ENCODE measurements around the gene C6orf89.

The C6orf89 gene

GRCh38 chr6:36853325-36853724 lies 32.4 kb upstream of the C6orf89 start:
- DNase-seq: no peak

- no peak for DNase-seq
Observed at GRCh38 chr6:36855750-36856149, 30.0 kb upstream of the C6orf89 start.

DNA sequence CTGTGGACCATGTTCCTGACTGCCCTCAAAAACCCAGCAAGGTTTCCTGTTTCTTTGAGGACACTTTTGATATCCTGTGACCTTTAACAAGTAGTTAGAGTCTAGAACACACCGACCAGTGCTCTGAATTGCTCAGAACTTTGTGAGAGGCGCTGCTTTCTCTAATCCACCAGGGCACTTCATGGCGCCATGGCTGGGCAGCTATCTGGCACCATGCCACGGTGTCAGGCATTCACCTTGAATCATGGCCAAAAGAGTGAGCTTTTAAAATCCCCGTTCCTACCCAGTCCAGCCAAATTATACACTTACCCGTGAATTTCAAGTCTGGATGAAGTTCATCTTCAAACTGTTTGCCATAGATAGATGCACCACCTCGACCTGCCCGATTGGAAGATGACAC lies 29.5 kb upstream of the C6orf89 start:
- DNase-seq: no peak

- no peak for DNase-seq
Observed at GRCh38 chr6:36857325-36857724, 28.4 kb upstream of the C6orf89 start.

- DNase-seq: no peak
Observed at GRCh38 chr6:36858407-36858981, 27.3 kb upstream of the C6orf89 start.

DNA sequence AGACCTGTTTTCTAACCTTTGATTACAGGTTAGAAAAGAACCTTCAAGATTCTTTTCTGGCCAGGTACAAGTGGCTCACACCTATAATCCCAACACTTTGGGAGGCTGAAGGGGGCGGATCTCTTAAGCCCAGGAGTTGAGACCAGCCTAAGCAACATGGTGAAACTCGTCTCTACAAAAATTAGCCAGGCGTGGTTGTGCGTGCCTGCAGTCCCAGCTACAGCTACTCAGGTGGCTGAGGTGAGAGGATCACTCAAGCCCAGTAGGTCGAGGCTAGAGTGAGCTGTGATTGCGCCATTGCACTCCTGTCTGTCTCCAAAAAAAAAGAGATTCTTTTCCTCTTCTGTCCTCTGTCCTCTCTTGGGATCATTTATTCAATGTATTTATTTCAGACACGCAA lies 25.6 kb upstream of the C6orf89 start:
- no peak for DNase-seq

DNA sequence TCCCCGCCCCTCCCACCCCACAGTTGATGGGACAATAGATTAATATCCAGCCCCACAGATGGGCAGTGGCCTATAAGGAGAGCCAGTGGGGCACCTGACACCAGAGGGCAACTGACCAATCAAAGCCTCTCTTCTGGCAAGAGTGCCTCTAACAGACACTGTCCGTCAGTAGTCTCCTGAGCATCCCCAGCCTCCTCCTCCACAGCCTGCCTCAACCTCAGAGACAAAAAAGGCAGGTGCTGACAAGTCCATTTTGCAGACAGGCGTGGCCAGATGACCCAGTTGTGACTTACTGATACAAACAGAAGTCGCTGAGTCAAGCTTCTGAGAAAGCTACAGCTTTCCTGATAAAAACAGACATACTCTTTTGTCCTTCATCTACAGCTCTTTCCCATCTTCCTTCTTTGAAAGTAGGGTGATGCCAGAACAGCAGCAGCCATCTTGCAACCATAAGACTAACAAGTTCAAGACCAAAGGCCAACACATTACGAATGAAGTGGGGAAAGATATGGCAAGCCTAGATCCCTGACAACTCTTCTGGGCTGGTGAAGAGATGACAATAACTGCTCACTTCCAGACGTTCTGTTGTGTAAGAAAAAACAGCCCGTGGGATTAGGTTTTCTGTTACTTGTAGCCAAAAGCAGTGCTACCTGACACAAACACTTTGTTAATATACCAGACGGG lies 23.4 kb upstream of the C6orf89 start:
- no peak for DNase-seq

DNA sequence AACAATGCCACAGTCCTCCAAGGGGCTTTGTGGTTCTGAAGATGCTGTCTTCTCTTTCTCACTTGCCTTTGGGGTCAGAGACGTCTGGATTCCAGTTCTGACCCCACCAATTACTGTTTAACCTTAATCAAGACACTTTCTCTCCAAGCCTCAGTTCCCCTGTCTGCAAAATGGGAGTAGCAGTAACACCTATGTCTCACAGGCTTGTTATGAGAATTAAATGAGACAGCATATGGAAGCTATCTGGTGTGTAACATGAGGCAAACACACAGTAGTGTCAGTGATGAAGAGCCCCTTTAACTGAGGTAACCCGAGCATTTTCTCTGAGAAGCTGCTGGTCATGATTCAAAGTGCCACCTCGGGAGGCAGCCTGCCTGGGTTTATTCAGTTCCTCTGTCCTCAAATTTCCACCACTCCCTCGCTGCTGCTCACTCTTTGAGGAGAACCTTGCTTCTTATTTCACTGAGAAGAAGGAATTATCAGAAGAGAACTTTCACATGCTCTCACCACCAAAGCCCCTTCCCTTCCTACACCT lies 22.8 kb upstream of the C6orf89 start:
- no peak for DNase-seq

DNA sequence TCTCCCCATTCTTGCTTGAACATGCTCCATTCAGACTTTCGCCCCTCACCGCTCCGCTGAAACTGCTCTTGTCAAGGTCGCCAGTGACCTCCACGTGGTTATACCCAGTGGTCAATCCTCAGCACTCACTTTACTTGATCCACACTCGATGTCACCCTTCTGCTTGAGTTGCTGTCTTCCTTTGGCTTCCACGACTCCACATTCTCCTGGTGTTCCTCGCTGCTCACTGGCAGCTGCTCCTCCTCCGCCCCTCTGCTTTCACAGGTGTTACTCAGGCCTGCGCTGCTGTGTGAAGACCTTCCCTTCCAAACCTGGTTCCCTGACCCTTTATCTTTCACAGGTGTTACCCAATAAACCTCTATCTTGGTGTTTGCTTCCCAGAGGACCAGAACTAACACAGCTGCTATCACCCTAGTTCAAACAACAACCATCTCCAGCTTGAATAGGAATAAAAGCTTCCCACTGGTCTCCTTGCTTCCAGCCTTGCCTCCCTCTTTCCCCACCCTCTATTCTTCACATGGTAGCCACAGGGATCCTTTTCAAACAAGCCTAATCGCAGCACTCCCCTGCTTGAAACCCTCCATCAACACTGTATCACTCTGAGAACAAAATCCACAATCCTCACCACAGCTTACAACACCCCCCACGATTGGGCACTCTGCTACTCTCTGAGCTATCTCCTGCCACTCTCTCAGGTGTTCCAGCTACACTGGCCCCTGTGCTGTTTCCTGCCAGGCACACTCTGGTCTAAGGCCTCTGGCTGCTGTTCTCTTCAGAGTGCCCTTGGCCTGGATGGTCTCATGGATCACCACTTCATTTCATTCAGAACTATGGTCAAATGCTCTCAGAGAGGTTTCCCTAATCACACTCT lies 21.8 kb upstream of the C6orf89 start:
- DNase-seq: no peak

DNA sequence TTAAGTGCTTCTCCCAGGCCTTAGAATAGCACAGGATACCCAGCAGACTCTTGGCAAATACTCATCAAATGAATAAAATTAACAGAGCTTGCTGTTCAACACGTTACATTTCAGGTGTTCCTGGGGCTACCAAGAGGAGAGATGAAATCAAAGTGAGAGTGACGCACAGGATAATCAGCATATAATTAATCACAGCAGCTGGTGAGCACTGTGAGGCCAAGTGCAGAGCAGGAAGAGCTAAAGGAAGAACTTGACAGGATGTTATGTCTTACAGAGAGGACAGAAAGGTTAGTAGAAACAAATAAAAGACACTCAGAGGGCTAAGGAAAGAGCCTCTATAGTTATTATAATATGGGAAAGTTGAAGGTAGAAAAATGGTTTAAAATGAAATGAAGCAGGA lies 19.9 kb upstream of the C6orf89 start:
- DNase-seq: no peak

GRCh38 chr6:36867471-36868224 lies 18.1 kb upstream of the C6orf89 start:
- DNase-seq: no peak

DNA sequence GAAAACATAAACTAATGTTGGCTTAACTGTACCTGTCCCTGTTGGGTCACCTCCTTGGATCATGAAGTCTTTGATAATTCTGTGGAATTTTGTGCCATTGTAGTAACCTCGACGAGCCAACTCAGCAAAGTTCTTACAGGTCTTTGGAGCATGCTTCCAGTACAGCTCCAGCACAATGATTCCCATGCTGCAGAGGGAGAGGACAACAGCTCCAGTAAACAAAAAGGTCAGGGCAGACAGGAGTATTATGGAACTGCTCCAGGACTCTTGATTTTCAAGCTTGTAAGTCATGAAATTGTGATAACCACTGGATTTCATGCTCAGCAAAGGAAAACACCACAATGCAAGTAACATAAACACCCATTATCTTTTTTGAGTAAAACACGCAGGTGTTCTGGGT lies 14.1 kb upstream of the C6orf89 start:
- no peak for DNase-seq

GRCh38 chr6:36873115-36873514 lies 12.6 kb upstream of the C6orf89 start:
- no peak for DNase-seq

GRCh38 chr6:36873612-36874442 lies 11.9 kb upstream of the C6orf89 start:
- peak; percentile 40 for DNase-seq

DNA sequence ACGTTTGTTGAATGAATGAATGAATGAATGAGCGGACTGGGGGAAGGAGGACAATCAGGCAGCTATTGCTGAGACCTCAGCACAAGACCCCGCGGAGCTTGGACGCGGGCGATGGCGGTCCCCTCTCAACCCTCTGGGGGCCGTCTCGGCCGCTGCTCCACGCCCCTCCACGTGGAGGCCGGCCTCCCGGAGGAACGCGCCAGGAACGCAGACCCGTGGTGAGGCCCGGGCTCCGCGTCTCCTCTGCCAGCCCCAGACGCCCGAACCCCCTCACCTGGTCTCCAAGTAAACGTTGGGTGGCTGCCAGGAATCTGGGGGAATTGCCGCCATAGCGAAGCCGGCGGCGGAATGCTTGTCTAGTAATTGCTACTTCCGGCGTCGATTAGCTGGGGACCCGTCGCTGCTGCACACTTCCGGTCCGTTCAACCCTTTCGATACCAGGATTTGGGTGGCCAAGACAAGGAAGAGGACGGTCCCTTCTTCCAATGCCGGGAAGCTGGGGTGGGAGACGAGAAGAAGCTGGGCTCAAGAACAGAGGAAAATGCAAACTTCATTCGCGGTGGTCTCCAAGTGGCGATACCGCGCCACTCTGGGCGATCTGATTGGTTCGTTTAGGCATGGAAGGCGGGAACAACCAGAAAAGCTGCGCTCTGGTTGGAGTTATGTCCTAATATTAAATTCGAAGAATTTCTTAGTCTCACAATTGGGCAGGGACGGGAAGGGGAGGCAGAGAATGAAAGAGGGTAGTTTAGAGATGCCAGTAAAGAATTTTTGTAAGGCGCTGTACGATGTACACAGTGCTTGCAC lies 11.1 kb upstream of the C6orf89 start, which contains the start of gene PPIL1:
Gene PPIL1, minus strand, starts transcription at position 361 of the 807 bp plus-strand sequence. Its CDS starts 31 bp downstream, at position 330.
- peak; percentile 84 for DNase-seq

DNA sequence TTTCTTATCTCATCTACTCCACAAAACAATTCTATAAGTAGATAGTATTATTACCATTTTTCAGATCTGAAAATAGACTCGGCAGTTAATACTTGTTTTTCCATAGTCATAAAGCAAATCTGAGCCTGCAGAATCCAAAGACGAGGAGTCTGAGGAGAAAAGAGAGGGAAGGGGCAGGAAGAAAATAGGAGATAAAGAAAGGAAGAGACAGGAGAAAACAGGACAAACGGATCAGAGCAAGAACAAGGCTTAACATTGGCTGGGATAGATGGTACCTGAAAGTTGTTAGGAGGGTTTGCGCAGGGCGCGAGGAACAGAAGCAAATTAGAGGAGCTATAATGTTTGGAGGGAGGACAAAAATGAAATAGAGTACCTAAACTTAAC lies 10.5 kb upstream of the C6orf89 start:
- no peak for DNase-seq

- no peak for DNase-seq
Observed at GRCh38 chr6:36884610-36885009, 1.1 kb upstream of the C6orf89 start.

DNA sequence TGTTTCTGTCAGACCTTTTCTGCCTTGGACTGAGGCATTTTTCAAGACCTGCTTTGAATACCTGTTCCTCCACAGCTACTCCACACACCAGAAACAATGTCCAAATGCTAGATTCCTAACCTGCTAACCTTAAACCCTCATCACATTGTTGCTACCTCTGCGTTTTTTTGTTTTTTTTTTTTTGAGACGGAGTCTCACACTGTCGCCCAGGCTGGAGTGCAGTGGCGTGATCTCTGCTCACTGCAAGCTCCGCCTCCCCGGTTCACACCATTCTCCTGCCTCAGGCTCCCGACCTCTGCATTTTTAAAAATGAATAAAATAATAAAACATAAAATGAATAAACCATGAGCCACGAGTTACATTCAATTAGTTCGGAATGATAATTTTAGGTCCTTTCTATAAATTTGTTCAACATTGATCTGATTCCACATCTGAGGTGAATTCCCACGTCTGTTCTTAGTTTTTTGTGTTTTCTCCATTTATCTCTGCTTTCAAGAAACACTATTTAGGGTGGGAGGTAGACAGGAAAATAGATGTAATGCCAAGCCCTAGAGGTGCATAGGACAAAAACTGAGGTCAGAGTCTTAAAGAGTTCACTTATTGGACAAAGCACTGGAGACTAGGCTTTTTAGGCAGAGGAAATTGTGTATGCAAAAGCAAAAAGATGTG lies 1.3 kb downstream of the C6orf89 start:
- no peak for DNase-seq

- no peak for DNase-seq
Observed at GRCh38 chr6:36888115-36888643, 2.4 kb downstream of the C6orf89 start.

All from CD4-positive, alpha-beta T cell treated with Interleukin-6 for 4 hours (primary cell).